ENCODE data around the gene FHOD3. TPM values are rescaled to one million over a fixed set of nuclear protein-coding genes. Genes with fewer than 3 reads are reported as not detected.

FHOD3 gene
- total RNA-seq, 2 experiments from 2014 or later = not detected

GRCh38 chr18:36592282-36592681 is 294.8 kb downstream of the FHOD3 start:
- Mint-ChIP-seq H3K36me3 (no peaks in the 10 kb centered on the region), H3K27me3 (no peaks in the 10 kb centered on the region), H3K9me3 (no peaks in the 10 kb centered on the region), H3K27ac (no peak overlapping the region), H3K4me1 (ENCODE audit: low read depth) (no peaks in the 10 kb centered on the region), H3K4me3 (no peak overlapping the region)
- CTCF ChIA-PET = no interaction called here
- DNase-seq = no peak
- POLR2A ChIA-PET = no interaction called here
- intact Hi-C loops (cut with micrococcal nuclease) = no loop called here

GRCh38 chr18:36593001-36593400 is 295.5 kb downstream of the FHOD3 start:
- no peak for DNase-seq
- intact Hi-C loops (cut with micrococcal nuclease) = no loop called here
- Mint-ChIP-seq H3K4me1 (ENCODE audit: low read depth) (no peaks in the 10 kb centered on the region), H3K9me3 (no peaks in the 10 kb centered on the region), H3K27me3 (no peaks in the 10 kb centered on the region), H3K36me3 (no peaks in the 10 kb centered on the region), H3K4me3 (no peak overlapping the region), H3K27ac (no peak overlapping the region)
- ChIA-PET CTCF (no interaction called here), POLR2A (no interaction called here)

- no peak overlapping the region for H3K4me3 Mint-ChIP-seq
- intact Hi-C loops (cut with micrococcal nuclease) = no loop called here
- no peaks in the 10 kb centered on the region for H3K4me1 Mint-ChIP-seq (ENCODE audit: low read depth)
- ChIA-PET CTCF (interaction anchor here (0.6 kb wide), 1 partner anchor 146 kb away, joined by 3 read pairs; no protein-coding TSS in a partner anchor), POLR2A (interaction anchor here (0.5 kb wide), 1 partner anchor 198 kb away, joined by 3 read pairs; no protein-coding TSS in a partner anchor)
- no peak for DNase-seq
- H3K27me3 Mint-ChIP-seq = no peaks in the 10 kb centered on the region
- no peaks in the 10 kb centered on the region for H3K36me3 Mint-ChIP-seq
- no peaks in the 10 kb centered on the region for H3K9me3 Mint-ChIP-seq
- H3K27ac Mint-ChIP-seq = no peak overlapping the region
Observed at GRCh38 chr18:36593641-36594040, 296.1 kb downstream of the FHOD3 start.

- CTCF ChIA-PET = no interaction called here
Observed at GRCh38 chr18:36594621-36595020, 297.1 kb downstream of the FHOD3 start.

GRCh38 chr18:36595046-36595817 is 297.7 kb downstream of the FHOD3 start:
- Mint-ChIP-seq H3K27ac (no peak overlapping the region), H3K27me3 (no peaks in the 10 kb centered on the region), H3K36me3 (no peaks in the 10 kb centered on the region), H3K9me3 (no peaks in the 10 kb centered on the region), H3K4me3 (no peak overlapping the region), H3K4me1 (ENCODE audit: low read depth) (no peaks in the 10 kb centered on the region)
- ChIA-PET CTCF (no interaction called here), POLR2A (no interaction called here)
- intact Hi-C loops (cut with micrococcal nuclease) = no loop called here
- DNase-seq = no peak

More at GRCh38 chr18:36594621-36595020, 297.1 kb downstream of the FHOD3 start:
- Mint-ChIP-seq H3K4me1 (ENCODE audit: low read depth) (no peaks in the 10 kb centered on the region), H3K4me3 (no peak overlapping the region), H3K27ac (no peak overlapping the region), H3K9me3 (no peaks in the 10 kb centered on the region), H3K27me3 (no peaks in the 10 kb centered on the region), H3K36me3 (no peaks in the 10 kb centered on the region)
- no peak for DNase-seq
- intact Hi-C loops (cut with micrococcal nuclease) = no loop called here
- POLR2A ChIA-PET = no interaction called here

GRCh38 chr18:36595818-36596215 is 298.3 kb downstream of the FHOD3 start:
- CTCF ChIA-PET = no interaction called here
- POLR2A ChIA-PET = no interaction called here
- H3K4me3 Mint-ChIP-seq = no peak overlapping the region
- no peaks in the 10 kb centered on the region for H3K9me3 Mint-ChIP-seq
- H3K4me1 Mint-ChIP-seq (ENCODE audit: low read depth) = no peaks in the 10 kb centered on the region
- intact Hi-C loops (cut with micrococcal nuclease) = no loop called here
- no peaks in the 10 kb centered on the region for H3K27me3 Mint-ChIP-seq
- DNase-seq = no peak
- H3K27ac Mint-ChIP-seq = no peak overlapping the region
- H3K36me3 Mint-ChIP-seq = no peaks in the 10 kb centered on the region

- H3K4me1 Mint-ChIP-seq (ENCODE audit: low read depth) = no peaks in the 10 kb centered on the region
- ChIA-PET POLR2A (no interaction called here), CTCF (no interaction called here)
- H3K4me3 Mint-ChIP-seq = no peak overlapping the region
- H3K9me3 Mint-ChIP-seq = no peaks in the 10 kb centered on the region
- no peaks in the 10 kb centered on the region for H3K36me3 Mint-ChIP-seq
- H3K27me3 Mint-ChIP-seq = no peaks in the 10 kb centered on the region
- no peak overlapping the region for H3K27ac Mint-ChIP-seq
- no peak for DNase-seq
- intact Hi-C loops (cut with micrococcal nuclease) = no loop called here
Observed at GRCh38 chr18:36597636-36598035, 300.1 kb downstream of the FHOD3 start.

GRCh38 chr18:36600548-36600947 is 303.0 kb downstream of the FHOD3 start:
- POLR2A ChIA-PET = no interaction called here
- Mint-ChIP-seq H3K9me3 (no peaks in the 10 kb centered on the region), H3K36me3 (no peaks in the 10 kb centered on the region), H3K27ac (no peak overlapping the region), H3K27me3 (no peaks in the 10 kb centered on the region), H3K4me3 (no peak overlapping the region), H3K4me1 (ENCODE audit: low read depth) (no peaks in the 10 kb centered on the region)
- no peak for DNase-seq
- intact Hi-C loops (cut with micrococcal nuclease) = no loop called here
- CTCF ChIA-PET = interaction anchor here (0.5 kb wide), 1 partner anchor 29 kb away, joined by 3 read pairs; no protein-coding TSS in a partner anchor

- no peak overlapping the region for H3K4me3 Mint-ChIP-seq
Observed at GRCh38 chr18:36601316-36601715, 303.8 kb downstream of the FHOD3 start.

GRCh38 chr18:36602071-36602470 is 304.6 kb downstream of the FHOD3 start:
- ChIA-PET CTCF (no interaction called here), POLR2A (no interaction called here)
- H3K4me1 Mint-ChIP-seq (ENCODE audit: low read depth) = no peaks in the 10 kb centered on the region
- H3K9me3 Mint-ChIP-seq = no peaks in the 10 kb centered on the region
- no peaks in the 10 kb centered on the region for H3K27me3 Mint-ChIP-seq
- intact Hi-C loops (cut with micrococcal nuclease) = no loop called here
- DNase-seq = no peak
- H3K4me3 Mint-ChIP-seq = no peak overlapping the region
- no peak overlapping the region for H3K27ac Mint-ChIP-seq
- no peaks in the 10 kb centered on the region for H3K36me3 Mint-ChIP-seq

More at GRCh38 chr18:36601316-36601715, 303.8 kb downstream of the FHOD3 start:
- intact Hi-C loops (cut with micrococcal nuclease) = no loop called here
- Mint-ChIP-seq H3K9me3 (no peaks in the 10 kb centered on the region), H3K36me3 (no peaks in the 10 kb centered on the region), H3K4me1 (ENCODE audit: low read depth) (no peaks in the 10 kb centered on the region), H3K27ac (no peak overlapping the region), H3K27me3 (no peaks in the 10 kb centered on the region)
- ChIA-PET POLR2A (no interaction called here), CTCF (interaction anchor here (0.5 kb wide), 1 partner anchor 30 kb away, joined by 3 read pairs; no protein-coding TSS in a partner anchor)
- no peak for DNase-seq

GRCh38 chr18:36602620-36603019 is 305.1 kb downstream of the FHOD3 start:
- CTCF ChIA-PET = no interaction called here
- no peak for DNase-seq

GRCh38 chr18:36608107-36608506 is 310.6 kb downstream of the FHOD3 start:
- intact Hi-C loops (cut with micrococcal nuclease) = no loop called here
- no peak for DNase-seq
- POLR2A ChIA-PET = no interaction called here
- H3K36me3 Mint-ChIP-seq = no peaks in the 10 kb centered on the region
- CTCF ChIA-PET = no interaction called here
- H3K9me3 Mint-ChIP-seq = no peaks in the 10 kb centered on the region
- H3K27me3 Mint-ChIP-seq = no peaks in the 10 kb centered on the region
- no peak overlapping the region for H3K27ac Mint-ChIP-seq
- H3K4me3 Mint-ChIP-seq = no peak overlapping the region
- no peaks in the 10 kb centered on the region for H3K4me1 Mint-ChIP-seq (ENCODE audit: low read depth)

More at GRCh38 chr18:36602620-36603019, 305.1 kb downstream of the FHOD3 start:
- no peak overlapping the region for H3K4me3 Mint-ChIP-seq
- H3K36me3 Mint-ChIP-seq = no peaks in the 10 kb centered on the region
- intact Hi-C loops (cut with micrococcal nuclease) = no loop called here
- no peak overlapping the region for H3K27ac Mint-ChIP-seq
- no peaks in the 10 kb centered on the region for H3K4me1 Mint-ChIP-seq (ENCODE audit: low read depth)
- POLR2A ChIA-PET = no interaction called here
- H3K9me3 Mint-ChIP-seq = no peaks in the 10 kb centered on the region
- H3K27me3 Mint-ChIP-seq = no peaks in the 10 kb centered on the region

- H3K36me3 Mint-ChIP-seq = no peaks in the 10 kb centered on the region
- H3K27me3 Mint-ChIP-seq = no peaks in the 10 kb centered on the region
- intact Hi-C loops (cut with micrococcal nuclease) = no loop called here
- ChIA-PET CTCF (no interaction called here), POLR2A (no interaction called here)
- DNase-seq = no peak
- H3K9me3 Mint-ChIP-seq = no peaks in the 10 kb centered on the region
- H3K4me3 Mint-ChIP-seq = no peak overlapping the region
- H3K27ac Mint-ChIP-seq = no peak overlapping the region
- no peaks in the 10 kb centered on the region for H3K4me1 Mint-ChIP-seq (ENCODE audit: low read depth)
Observed at GRCh38 chr18:36610258-36610657, 312.7 kb downstream of the FHOD3 start.
